Mammary epithelial cell (primary cell): ENCODE data around the gene DUSP2.

ENCODE experiments used
- CTCF ChIP-seq, 2 donors: IDR thresholded peaks in 1 of 2; conservative IDR thresholded peaks in 1 of 2; 2 replicates each; pipeline ENCODE4 v1.5.1; 2011 to 2012; ENCODE audit warnings: inconsistent platforms in 2 of 2, low read length in 2 of 2, mild to moderate bottlenecking in 2 of 2, control low read depth in 1 of 2, low read depth in 1 of 2; ENCODE audit not compliant: insufficient read depth in 1 of 2; ENCODE audit errors: extremely low read depth in 1 of 2
- EZH2 ChIP-seq: IDR thresholded peaks from 2 replicates; pipeline ENCODE4 v1.6.1; 2012; ENCODE audit warnings: low read length, inconsistent platforms, borderline replicate concordance

- no peak for TF ChIP-seq CTCF (conservative IDR thresholded peaks at IDR 0.05 in 1 of 2, IDR thresholded peaks at IDR 0.05 in 1 of 2; ENCODE audit: extremely low read depth in 1 of 2, insufficient read depth in 1 of 2, low read depth in 1 of 2, low read length in 2 of 2)
- TF ChIP-seq EZH2: no peak
Observed at GRCh38 chr2:96097951-96098823, 47.1 kb downstream of the DUSP2 start.
